CD14-positive monocyte (primary cell): ENCODE results near the gene KHDRBS2. TPM values are rescaled to one million over a fixed set of nuclear protein-coding genes. Genes with fewer than 3 reads are reported as not detected.

Experiments used
- DNase-seq, 3 donors: peaks; one replicate each; pipeline ENCODE4 v3.0.0-alpha.2; 2011 to 2022
- H2AFZ ChIP-seq: 2 replicates; pipeline ENCODE4 v1.6.0; 2012; ENCODE audit warnings: mild to moderate bottlenecking, low read depth, low read length, inconsistent platforms; ENCODE audit not compliant: insufficient read depth, poor library complexity, severe bottlenecking
- H3K27ac ChIP-seq, 2 donors: 1 replicate in 1 of 2; 2 replicates in 1 of 2; pipeline ENCODE4 v1.5.1; 2012 to 2013; ENCODE audit warnings: low read length in 2 of 2, control low read depth in 1 of 2, inconsistent platforms in 1 of 2, low read depth in 1 of 2, mild to moderate bottlenecking in 1 of 2
- H3K27me3 ChIP-seq, 2 donors: one replicate each; pipeline versions ENCODE4 v1.6.0 to v1.6.1; 2011 to 2013; ENCODE audit warnings: low read length in 2 of 2; ENCODE audit not compliant: control insufficient read depth in 2 of 2, insufficient read depth in 2 of 2
- H3K36me3 ChIP-seq, 2 donors: replicated peaks in 1 of 2; 1 replicate in 1 of 2; 2 replicates in 1 of 2; pipeline versions ENCODE4 v1.5.1 to v1.6.1; 2012 to 2013; ENCODE audit warnings: low read length in 2 of 2, control low read depth in 1 of 2, inconsistent platforms in 1 of 2, mild to moderate bottlenecking in 1 of 2; ENCODE audit not compliant: insufficient read depth in 2 of 2, control insufficient read depth in 1 of 2
- H3K4me1 ChIP-seq, 2 donors: 1 replicate in 1 of 2; 2 replicates in 1 of 2; pipeline versions ENCODE4 v1.5.1 to v1.6.1; 2012 to 2013; ENCODE audit warnings: low read length in 2 of 2, control low read depth in 1 of 2, inconsistent platforms in 1 of 2, mild to moderate bottlenecking in 1 of 2, moderate library complexity in 1 of 2; ENCODE audit not compliant: insufficient read depth in 2 of 2, control insufficient read depth in 1 of 2
- H3K4me2 ChIP-seq: replicated peaks from 2 replicates; pipeline ENCODE3; 2012; ENCODE audit warnings: low read length, moderate library complexity, mild to moderate bottlenecking; ENCODE audit not compliant: poor library complexity, severe bottlenecking; ENCODE audit errors: extremely low read depth
- H3K4me3 ChIP-seq, 3 experiments: fragments of 200-600 bp in 1 of 3; sonication (generic) in 1 of 3; replicated peaks in 1 of 3; 1 replicate in 2 of 3; 2 replicates in 1 of 3; pipeline ENCODE4 v1.5.1; 2011 to 2013; ENCODE audit warnings: low read length in 3 of 3, mild to moderate bottlenecking in 3 of 3, control low read depth in 2 of 3, low read depth in 2 of 3, inconsistent platforms in 1 of 3, moderate library complexity in 1 of 3
- H3K79me2 ChIP-seq: 2 replicates; pipeline ENCODE4 v1.6.0; 2012; ENCODE audit warnings: mild to moderate bottlenecking, control low read depth, inconsistent platforms, low read length, moderate library complexity; ENCODE audit not compliant: insufficient read depth
- H3K9ac ChIP-seq: 2 replicates; pipeline ENCODE4 v1.6.0; 2017; ENCODE audit warnings: low read length, mild to moderate bottlenecking; ENCODE audit not compliant: insufficient read depth, poor library complexity, severe bottlenecking
- H3K9me3 ChIP-seq, 2 donors: replicated peaks in 1 of 2; 1 replicate in 1 of 2; 2 replicates in 1 of 2; pipeline versions ENCODE4 v1.5.1 to v1.6.1; 2012 to 2013; ENCODE audit warnings: low read length in 2 of 2, control low read depth in 1 of 2; ENCODE audit not compliant: control insufficient read depth in 1 of 2, insufficient read depth in 1 of 2
- H4K20me1 ChIP-seq: 2 replicates; pipeline ENCODE4 v1.6.0; 2012; ENCODE audit warnings: mild to moderate bottlenecking, low read length, control low read depth, moderate library complexity; ENCODE audit not compliant: insufficient read depth
- H3K27ac Mint-ChIP-seq, 7 donors: one replicate each; pipeline ENCODE4 v1.8.0; 2020; ENCODE audit warnings: mild to moderate bottlenecking in 7 of 7, mixed read lengths in 7 of 7, moderate library complexity in 6 of 7, inconsistent platforms in 2 of 7
- H3K27me3 Mint-ChIP-seq, 3 donors: one replicate each; pipeline ENCODE4 v1.8.0; 2021 to 2022; ENCODE audit warnings: low read depth in 3 of 3, mild to moderate bottlenecking in 3 of 3, mixed read lengths in 3 of 3, moderate library complexity in 3 of 3, inconsistent platforms in 1 of 3
- H3K36me3 Mint-ChIP-seq, 2 donors: one replicate each; pipeline ENCODE4 v1.8.0; 2020; ENCODE audit warnings: mixed read lengths in 2 of 2, inconsistent platforms in 1 of 2, mild to moderate bottlenecking in 1 of 2
- H3K4me1 Mint-ChIP-seq: one replicate; pipeline ENCODE4 v1.8.0; 2020; ENCODE audit warnings: mild to moderate bottlenecking, mixed read lengths
- H3K4me3 Mint-ChIP-seq, 2 donors: one replicate each; pipeline ENCODE4 v1.8.0; 2020; ENCODE audit warnings: mild to moderate bottlenecking in 2 of 2, mixed read lengths in 2 of 2, moderate library complexity in 1 of 2
- H3K9me3 Mint-ChIP-seq, 7 donors: one replicate each; pipeline ENCODE4 v1.8.0; 2020 to 2022; ENCODE audit warnings: mixed read lengths in 7 of 7, mild to moderate bottlenecking in 6 of 7, moderate library complexity in 6 of 7, inconsistent platforms in 2 of 7
- CTCF ChIP-seq: fragments of 200-600 bp; IDR thresholded peaks from one replicate; pipeline ENCODE4 v1.8.0; 2022; ENCODE audit warnings: antibody characterized with exemption, mild to moderate bottlenecking
- intact Hi-C, 2 donors: fragments of 100-400 bp; cut with micrococcal nuclease; formaldehyde crosslinking; loops; one replicate each; pipeline versions ENCODE4 v1.15.0 to v1.15.1; 2023
- polyA plus RNA-seq, 3 donors: library from polyadenylated mRNA; depleted of rRNA in 1 of 3; unstranded in 2 of 3; stranded (reverse) in 1 of 3; fragments of 300-500 nt in 2 of 3; fragments of >200 nt in 1 of 3; fragmentation: Illumina TruSeq in 2 of 3; gene quantifications; 1 replicate in 2 of 3; 2 replicates in 1 of 3; pipeline ENCODE4 v1.2.3, GENCODE V29; 2012 to 2021

KHDRBS2 gene
- polyA plus RNA-seq, 3 donors: 0.09 to 0.57 (median 0.14) TPM

- no peak for DNase-seq
- no peak overlapping the region for H3K27ac Mint-ChIP-seq
- H4K20me1 ChIP-seq: no peaks in the 10 kb centered on the region
- no peaks in the 10 kb centered on the region for H3K4me1 ChIP-seq
- H3K27ac ChIP-seq: no peak overlapping the region
- intact Hi-C loops: no loop called here
- H3K9me3 Mint-ChIP-seq: peaks cover 0 to 5% (median 0%) of the 10 kb centered on the region in 7 donors
- H3K36me3 ChIP-seq: no peaks in the 10 kb centered on the region
- no peak for TF ChIP-seq CTCF
- no peak overlapping the region for H3K4me3 Mint-ChIP-seq
- H3K4me2 ChIP-seq: no peak overlapping the region
- no peaks in the 10 kb centered on the region for H3K36me3 Mint-ChIP-seq
- H3K9me3 ChIP-seq: no peaks in the 10 kb centered on the region
- no peaks in the 10 kb centered on the region for H3K79me2 ChIP-seq
- H3K4me3 ChIP-seq: no peak overlapping the region
- no peak overlapping the region for H3K9ac ChIP-seq
- H2AFZ ChIP-seq: no peak overlapping the region
- no peaks in the 10 kb centered on the region for H3K4me1 Mint-ChIP-seq
- H3K27me3 Mint-ChIP-seq: no peaks in the 10 kb centered on the region
- no peaks in the 10 kb centered on the region for H3K27me3 ChIP-seq
Observed at GRCh38 chr6:62043084-62043483, 242.9 kb downstream of the KHDRBS2 start.

- no peak overlapping the region for H3K27ac ChIP-seq
- no peak for DNase-seq
- TF ChIP-seq CTCF: no peak
- H3K4me3 ChIP-seq: no peak overlapping the region
- intact Hi-C loops: no loop called here
- H3K4me2 ChIP-seq: no peak overlapping the region
- Mint-ChIP-seq H3K9me3 (peaks cover 0 to 4% (median 0%) of the 10 kb centered on the region in 7 donors), H3K4me3 (no peak overlapping the region), H3K27ac (no peak overlapping the region), H3K27me3 (no peaks in the 10 kb centered on the region), H3K36me3 (no peaks in the 10 kb centered on the region), H3K4me1 (no peaks in the 10 kb centered on the region)
- H2AFZ ChIP-seq: no peak overlapping the region
- no peaks in the 10 kb centered on the region for H3K79me2 ChIP-seq
- no peaks in the 10 kb centered on the region for H4K20me1 ChIP-seq
- H3K27me3 ChIP-seq: no peaks in the 10 kb centered on the region
- no peaks in the 10 kb centered on the region for H3K4me1 ChIP-seq
- H3K36me3 ChIP-seq: no peaks in the 10 kb centered on the region
- H3K9me3 ChIP-seq: no peaks in the 10 kb centered on the region
- no peak overlapping the region for H3K9ac ChIP-seq
Observed at GRCh38 chr6:62042429-62042828, 243.6 kb downstream of the KHDRBS2 start.
